Ecto neural progenitor cell (in vitro differentiated cells): ENCODE data around the gene DYNLT2.
"Not testable (repeated sequence)": the region's sequence is repeated elsewhere in the genome, so short reads cannot be mapped to it uniquely, and the experiment has no call there.

Experiments
- DNase-seq: peaks from one replicate; pipeline ENCODE4 v3.0.0-alpha.2; 2018; ENCODE audit warnings: low spot score

DYNLT2 gene

DNA sequence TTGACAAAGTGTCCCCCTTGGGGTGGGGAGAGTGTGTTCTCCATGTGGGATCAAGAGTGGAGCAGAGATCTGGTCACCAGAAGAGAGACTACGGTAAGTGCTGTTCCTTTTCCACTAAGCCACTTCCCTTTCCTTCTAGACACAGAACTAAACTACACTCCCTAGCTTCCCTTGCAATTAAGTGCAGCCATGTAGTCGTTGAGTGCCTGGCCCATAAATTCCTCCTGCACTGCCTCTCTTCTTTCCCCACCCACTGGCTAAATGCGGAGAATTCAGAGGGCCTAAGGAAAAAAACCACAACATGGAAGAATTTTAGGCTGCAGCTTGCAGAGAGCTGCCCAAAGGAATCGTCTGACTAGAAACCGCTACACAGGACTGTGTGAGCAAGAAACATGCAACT lies 51.1 kb downstream of the DYNLT2 start:
- no peak for DNase-seq

DNA sequence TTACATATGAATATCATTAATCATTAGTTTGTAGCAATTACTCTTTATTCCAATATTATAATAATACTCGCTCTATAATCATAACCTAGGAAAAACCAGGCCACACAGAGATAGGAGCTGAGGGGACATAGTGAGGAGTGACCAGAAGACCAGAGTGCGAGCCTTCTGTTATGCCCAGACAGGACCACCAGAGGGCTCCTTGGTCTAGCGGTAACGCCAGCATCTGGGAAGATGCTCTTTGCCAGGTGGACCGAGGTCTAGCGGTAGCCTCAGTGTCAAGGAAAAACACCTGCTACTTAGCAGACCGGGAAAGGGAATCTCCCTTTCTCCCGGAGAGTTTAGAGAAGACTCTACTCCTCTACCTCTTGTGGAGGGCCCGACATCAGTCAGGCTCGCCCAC lies 54.3 kb downstream of the DYNLT2 start:
- DNase-seq, result not testable (repeated sequence)

DNA sequence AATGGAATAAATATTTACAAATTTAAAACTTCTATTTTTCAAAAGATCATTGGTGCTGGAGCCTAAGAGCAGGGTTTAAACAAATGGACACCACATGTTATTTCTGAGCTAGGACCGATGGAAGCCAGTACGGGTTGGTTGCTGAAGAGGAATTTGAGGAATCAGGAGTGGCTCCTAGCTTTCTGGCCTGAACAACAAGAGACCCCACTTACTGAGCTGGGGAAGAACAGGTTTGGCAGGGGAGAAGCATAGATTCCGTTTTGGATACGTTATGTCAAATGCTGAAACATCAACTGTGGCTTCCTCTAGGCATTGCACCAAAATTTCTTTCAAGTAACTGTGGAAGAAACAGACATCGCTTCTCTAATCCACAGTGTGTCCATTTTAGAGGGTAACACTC lies 56.2 kb downstream of the DYNLT2 start:
- no peak for DNase-seq

DNA sequence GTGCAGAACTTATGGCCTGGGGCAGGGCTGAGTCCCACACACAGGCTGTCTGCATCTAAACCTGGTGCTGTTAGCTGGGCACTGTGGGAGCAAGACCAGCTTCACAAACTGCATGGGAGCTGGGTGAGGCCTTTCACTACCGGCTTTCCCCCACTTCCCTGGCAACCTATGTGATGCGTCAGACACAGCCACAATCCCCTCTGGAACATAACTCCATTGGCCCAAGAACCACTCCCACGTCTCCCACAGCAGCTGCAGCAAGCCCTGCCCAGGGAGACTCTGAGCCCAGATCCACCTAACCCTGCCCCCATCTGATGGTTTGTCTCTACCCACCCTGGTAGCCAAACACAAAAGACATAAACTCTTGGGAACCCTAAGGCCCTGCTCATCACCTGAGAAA lies 58.9 kb downstream of the DYNLT2 start:
- DNase-seq, result no peak

- DNase-seq, result no peak
Observed at GRCh38 chr6:169691260-169691659, 60.1 kb downstream of the DYNLT2 start.
